ENCODE measurements around the gene UPP1.
A peak's percentile ranks its signal among the peaks of the same experiment; 100 is the strongest.

The UPP1 gene

DNA sequence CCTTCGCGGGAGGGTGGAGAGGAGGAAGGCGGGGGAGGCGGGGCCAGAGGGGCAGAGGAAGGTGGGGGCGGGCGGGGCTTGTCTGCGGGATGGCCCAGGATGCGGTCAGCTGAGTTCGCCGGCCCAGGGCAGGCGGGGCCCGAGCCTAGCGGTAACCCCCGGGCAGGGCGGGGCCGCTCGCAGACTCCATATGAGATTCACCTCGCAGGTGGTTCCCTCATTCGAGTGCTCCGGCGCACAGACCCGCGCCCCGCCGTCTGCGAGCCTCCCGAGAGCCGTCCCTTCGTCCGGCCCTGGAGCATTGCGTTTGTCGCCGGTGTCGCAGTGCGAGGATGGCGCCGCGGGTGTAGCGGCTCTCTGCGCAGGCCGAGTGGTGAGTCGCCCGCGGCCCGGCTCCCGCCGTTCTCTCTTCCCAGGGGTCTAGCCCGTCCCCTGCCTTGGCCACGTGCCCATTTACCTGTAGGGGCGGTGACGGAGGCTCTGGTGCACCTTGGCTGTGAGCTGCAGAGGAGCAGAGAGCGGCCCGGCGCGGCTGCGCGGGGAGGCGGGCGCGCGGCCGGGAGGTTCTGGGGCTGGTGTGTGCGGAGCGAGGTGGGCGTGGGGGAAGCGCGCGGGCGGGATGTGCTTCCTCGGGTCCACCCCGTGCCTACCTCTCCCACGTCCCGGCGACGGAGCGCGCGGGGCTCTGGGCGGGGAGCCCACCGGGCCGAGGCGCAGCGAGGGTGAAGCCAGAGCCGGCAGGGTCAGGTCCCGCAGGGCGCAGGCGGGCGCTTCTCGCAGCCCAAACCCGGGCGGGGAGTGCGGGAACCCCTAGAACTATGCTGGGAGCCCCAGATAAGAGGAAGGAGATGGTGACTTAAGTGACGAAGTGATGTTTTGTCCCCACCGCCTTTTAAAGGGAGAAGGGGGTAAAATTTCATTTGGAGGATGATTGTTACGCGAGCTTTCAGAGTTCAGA lies at the start of gene UPP1:
Gene UPP1, plus strand, starts transcription at position 220 of the 958 bp plus-strand sequence. CDS start 5,519 bp downstream, outside the sequence.
- H3K27ac ChIP-seq (ENCODE audit: low read depth, low read length), result peak within 1 kb of the TSS; percentile 87; the same call in 1 of the 2 replicates
- peaks cover 37% of the 10 kb centered on the region for H3K36me3 ChIP-seq (ENCODE audit: control insufficient read depth, insufficient read depth, low read length)
- peak within 1 kb of the TSS; percentile 76 for H3K4me3 ChIP-seq (ENCODE audit: low read depth, low read length)
- peak within 1 kb of the TSS; percentile 93 for H3K9ac ChIP-seq (ENCODE audit: low read length)
- peaks cover 44% of the 10 kb centered on the region for H3K4me1 ChIP-seq (ENCODE audit: control insufficient read depth, insufficient read depth, low read length)
- H3K9me3 ChIP-seq (ENCODE audit: control insufficient read depth, insufficient read depth, low read depth, low read length), result no peaks in the 10 kb centered on the region
- no peaks in the 10 kb centered on the region; the same call in 1 of the 2 replicates for H3K27me3 ChIP-seq (ENCODE audit: control insufficient read depth, insufficient read depth, low read length)

DNA sequence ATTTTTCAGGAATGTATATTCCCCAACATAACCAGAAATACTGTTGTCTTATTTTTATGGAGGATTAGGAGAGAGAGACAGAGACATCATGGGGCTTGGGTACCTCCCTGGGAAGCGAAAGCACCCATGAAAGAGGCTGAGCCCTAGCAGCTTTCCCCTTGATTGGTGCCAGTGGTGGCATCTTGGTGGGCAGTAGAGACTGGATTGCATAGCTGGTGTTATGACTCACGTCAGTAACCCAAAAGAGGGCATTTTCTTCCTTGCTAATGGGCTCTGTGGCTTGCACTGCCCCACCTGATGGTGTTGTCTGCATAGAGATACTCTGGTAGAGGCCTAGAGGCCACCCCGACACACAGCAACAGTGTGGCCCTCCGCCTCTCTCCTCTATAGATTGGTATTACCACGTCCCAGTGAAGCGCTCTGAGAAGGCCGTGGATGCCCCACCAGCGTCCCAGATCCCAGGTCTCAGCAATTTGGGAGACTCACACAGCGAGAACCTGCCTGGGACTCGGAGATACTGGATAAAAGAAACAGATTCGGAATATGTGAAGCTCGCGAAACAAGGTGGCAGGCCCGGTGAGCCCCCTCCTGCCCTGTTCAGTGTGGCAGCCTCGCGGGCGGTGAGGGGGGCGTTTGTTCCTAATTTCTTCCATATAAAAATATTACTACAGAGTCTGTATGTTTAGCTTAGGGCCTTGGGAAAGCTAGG lies 48.0 kb upstream of the UPP1 start:
- H3K9ac ChIP-seq (ENCODE audit: low read length), result peak overlapping the region; percentile 49
- H3K4me1 ChIP-seq (ENCODE audit: control insufficient read depth, insufficient read depth, low read length), result peaks cover 65% of the 10 kb centered on the region
- H3K36me3 ChIP-seq (ENCODE audit: control insufficient read depth, insufficient read depth, low read length), result no peaks in the 10 kb centered on the region
- peaks cover 16% of the 10 kb centered on the region for H3K27me3 ChIP-seq (ENCODE audit: control insufficient read depth, insufficient read depth, low read length)
- H3K4me3 ChIP-seq (ENCODE audit: low read depth, low read length), result no peak overlapping the region
- H3K27ac ChIP-seq (ENCODE audit: low read depth, low read length), result peak overlapping the region; percentile 50; the same call in 1 of the 2 replicates
- no peaks in the 10 kb centered on the region for H3K9me3 ChIP-seq (ENCODE audit: control insufficient read depth, insufficient read depth, low read depth, low read length)

DNA sequence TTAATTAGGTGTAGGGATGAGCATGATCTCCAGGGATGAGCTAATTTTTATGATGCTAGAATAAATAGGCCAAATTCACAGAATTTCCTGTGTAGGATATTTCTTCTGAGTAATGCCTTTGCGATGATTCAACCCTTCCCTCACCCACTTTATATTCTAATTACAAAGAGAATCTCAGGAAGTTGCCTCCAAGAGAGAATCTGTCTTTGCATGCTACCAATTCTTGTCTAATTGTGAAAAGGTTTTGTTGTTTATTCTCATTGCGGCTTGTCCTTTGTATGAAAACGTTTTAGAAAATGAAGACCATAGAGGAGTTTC lies 47.5 kb upstream of the UPP1 start:
- H3K4me1 ChIP-seq (ENCODE audit: control insufficient read depth, insufficient read depth, low read length), result peaks cover 64% of the 10 kb centered on the region
- H3K4me3 ChIP-seq (ENCODE audit: low read depth, low read length), result no peak overlapping the region
- H3K27me3 ChIP-seq (ENCODE audit: control insufficient read depth, insufficient read depth, low read length), result peaks cover 11% of the 10 kb centered on the region
- no peaks in the 10 kb centered on the region for H3K9me3 ChIP-seq (ENCODE audit: control insufficient read depth, insufficient read depth, low read depth, low read length)
- H3K27ac ChIP-seq (ENCODE audit: low read depth, low read length), result peak overlapping the region; percentile 50; the same call in 1 of the 2 replicates
- no peaks in the 10 kb centered on the region for H3K36me3 ChIP-seq (ENCODE audit: control insufficient read depth, insufficient read depth, low read length)
- H3K9ac ChIP-seq (ENCODE audit: low read length), result no peak overlapping the region

DNA sequence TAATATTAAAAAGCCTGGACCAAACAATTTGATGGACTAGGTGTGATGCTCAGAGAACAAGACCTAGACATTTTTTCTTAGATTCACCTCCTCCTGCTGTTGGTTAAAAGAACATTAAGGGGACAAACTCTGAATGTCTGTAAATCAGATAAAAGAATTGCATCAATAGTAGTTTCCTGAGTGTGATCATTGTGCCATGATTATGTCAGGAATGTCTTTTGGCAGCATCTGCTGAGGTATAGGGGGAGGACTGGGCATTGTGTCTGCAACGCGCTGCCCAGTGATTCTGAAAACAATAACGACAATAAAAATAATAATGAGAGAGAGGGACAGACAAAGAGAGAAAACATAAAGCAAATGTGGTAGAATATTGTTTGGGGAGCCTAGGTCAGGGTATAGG lies 46.8 kb upstream of the UPP1 start:
- Histone ChIP-seq H3K4me3 (ENCODE audit: low read depth, low read length) (no peak overlapping the region), H3K27ac (ENCODE audit: low read depth, low read length) (no peak overlapping the region), H3K9ac (ENCODE audit: low read length) (no peak overlapping the region), H3K9me3 (ENCODE audit: control insufficient read depth, insufficient read depth, low read depth, low read length) (no peaks in the 10 kb centered on the region), H3K36me3 (ENCODE audit: control insufficient read depth, insufficient read depth, low read length) (no peaks in the 10 kb centered on the region), H3K27me3 (ENCODE audit: control insufficient read depth, insufficient read depth, low read length) (peaks cover 5% of the 10 kb centered on the region), H3K4me1 (ENCODE audit: control insufficient read depth, insufficient read depth, low read length) (peaks cover 63% of the 10 kb centered on the region)

DNA sequence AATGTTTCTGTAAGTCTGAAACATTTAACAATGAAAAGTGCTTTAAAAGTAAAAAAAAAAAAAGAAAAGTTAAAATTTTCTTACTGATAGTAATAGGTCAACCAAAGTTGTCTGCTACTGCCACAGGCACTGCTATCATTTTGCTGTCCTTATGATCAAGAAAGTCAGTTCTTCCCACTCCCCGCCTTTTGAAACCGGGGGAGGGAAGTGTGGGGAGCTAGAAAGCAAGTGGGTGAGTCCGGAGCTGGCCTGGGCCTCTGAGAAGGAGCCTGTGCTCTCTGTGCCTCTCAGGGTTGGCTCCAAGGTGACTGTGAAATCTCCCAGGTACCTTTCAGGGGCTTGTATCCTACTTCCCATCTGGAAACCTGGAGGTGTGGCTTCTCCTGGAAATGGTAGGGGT lies 46.4 kb upstream of the UPP1 start:
- Histone ChIP-seq H3K36me3 (ENCODE audit: control insufficient read depth, insufficient read depth, low read length) (no peaks in the 10 kb centered on the region), H3K27me3 (ENCODE audit: control insufficient read depth, insufficient read depth, low read length) (0 out of 2 replicates have a peak, but pooled peaks cover under 1% of the 10 kb centered on the region), H3K4me3 (ENCODE audit: low read depth, low read length) (no peak overlapping the region), H3K9ac (ENCODE audit: low read length) (no peak overlapping the region), H3K4me1 (ENCODE audit: control insufficient read depth, insufficient read depth, low read length) (peaks cover 63% of the 10 kb centered on the region), H3K9me3 (ENCODE audit: control insufficient read depth, insufficient read depth, low read depth, low read length) (no peaks in the 10 kb centered on the region), H3K27ac (ENCODE audit: low read depth, low read length) (no peak overlapping the region)

DNA sequence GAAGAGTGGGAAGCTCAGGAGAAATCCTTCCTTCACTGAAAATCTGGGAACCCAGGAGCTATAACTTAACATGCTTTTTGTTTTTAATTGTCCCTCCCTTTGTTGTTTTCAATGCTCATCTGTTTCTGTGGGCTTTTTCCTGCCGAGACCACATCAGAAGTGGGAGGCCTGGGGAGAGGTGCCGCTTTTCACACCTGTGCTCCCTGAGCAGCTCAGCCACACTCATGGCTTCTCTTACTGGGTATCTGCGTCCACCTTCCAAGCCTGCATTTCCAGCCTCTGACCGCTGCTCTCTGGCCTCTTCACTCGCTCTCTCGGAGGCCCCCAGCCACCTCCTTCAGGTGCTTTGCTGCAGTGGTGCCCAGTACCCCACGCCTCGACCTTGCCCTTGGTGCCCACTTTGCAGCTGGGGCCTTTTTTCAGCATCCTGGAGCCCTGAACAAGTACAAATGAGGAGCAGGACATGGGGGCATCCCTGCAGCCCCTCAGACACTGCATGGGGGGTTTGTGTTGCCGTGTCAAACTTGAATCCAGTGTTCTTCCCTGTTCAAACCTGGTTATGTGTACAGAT lies 43.8 kb upstream of the UPP1 start:
- H3K4me3 ChIP-seq (ENCODE audit: low read depth, low read length), result no peak overlapping the region
- H3K36me3 ChIP-seq (ENCODE audit: control insufficient read depth, insufficient read depth, low read length), result no peaks in the 10 kb centered on the region
- peaks cover 38% of the 10 kb centered on the region for H3K4me1 ChIP-seq (ENCODE audit: control insufficient read depth, insufficient read depth, low read length)
- no peak overlapping the region for H3K9ac ChIP-seq (ENCODE audit: low read length)
- H3K9me3 ChIP-seq (ENCODE audit: control insufficient read depth, insufficient read depth, low read depth, low read length), result no peaks in the 10 kb centered on the region
- no peaks in the 10 kb centered on the region for H3K27me3 ChIP-seq (ENCODE audit: control insufficient read depth, insufficient read depth, low read length)
- no peak overlapping the region for H3K27ac ChIP-seq (ENCODE audit: low read depth, low read length)

DNA sequence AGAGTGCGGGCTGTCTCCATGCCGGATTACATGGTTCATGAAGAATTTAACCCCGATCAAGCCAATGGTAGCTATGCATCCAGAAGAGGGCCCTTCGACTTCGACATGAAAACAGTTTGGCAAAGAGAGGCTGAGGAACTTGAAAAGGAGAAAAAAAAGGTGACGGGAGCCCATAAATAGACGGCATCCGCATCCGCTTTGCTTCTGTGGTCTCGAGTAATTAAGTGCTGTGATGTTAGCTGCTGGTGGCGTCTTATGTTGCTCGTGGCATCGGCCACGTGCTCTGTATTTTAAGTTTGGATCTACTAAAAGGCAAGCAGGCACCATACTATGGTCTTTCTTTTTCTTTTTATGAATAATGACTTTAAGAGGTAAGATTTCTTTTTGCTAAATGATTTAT lies 42.6 kb upstream of the UPP1 start:
- Histone ChIP-seq H3K27ac (ENCODE audit: low read depth, low read length) (no peak overlapping the region), H3K9ac (ENCODE audit: low read length) (no peak overlapping the region), H3K4me3 (ENCODE audit: low read depth, low read length) (no peak overlapping the region), H3K27me3 (ENCODE audit: control insufficient read depth, insufficient read depth, low read length) (no peaks in the 10 kb centered on the region), H3K4me1 (ENCODE audit: control insufficient read depth, insufficient read depth, low read length) (peaks cover 27% of the 10 kb centered on the region), H3K36me3 (ENCODE audit: control insufficient read depth, insufficient read depth, low read length) (no peaks in the 10 kb centered on the region), H3K9me3 (ENCODE audit: control insufficient read depth, insufficient read depth, low read depth, low read length) (no peaks in the 10 kb centered on the region)

DNA sequence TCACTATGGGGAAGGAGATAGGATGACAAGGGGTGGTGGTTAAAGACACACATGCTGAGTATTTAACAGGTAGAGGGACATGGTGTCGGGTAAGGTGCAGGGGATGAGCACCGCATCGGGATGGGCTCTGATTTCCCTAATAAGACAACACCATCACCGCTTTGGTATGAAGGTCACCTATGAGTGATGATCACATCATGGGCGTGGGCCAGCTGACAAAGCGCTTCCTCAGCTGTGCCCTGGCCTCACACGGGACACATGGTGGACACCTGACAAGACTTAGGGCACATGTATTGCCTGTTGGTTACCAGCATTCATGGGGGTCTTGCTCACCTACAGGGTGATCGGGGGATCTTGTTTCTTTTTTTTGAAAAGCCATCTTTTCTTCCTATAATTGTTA lies 41.0 kb upstream of the UPP1 start:
- H3K9ac ChIP-seq (ENCODE audit: low read length), result no peak overlapping the region
- H3K9me3 ChIP-seq (ENCODE audit: control insufficient read depth, insufficient read depth, low read depth, low read length), result no peaks in the 10 kb centered on the region
- no peak overlapping the region for H3K27ac ChIP-seq (ENCODE audit: low read depth, low read length)
- no peaks in the 10 kb centered on the region for H3K36me3 ChIP-seq (ENCODE audit: control insufficient read depth, insufficient read depth, low read length)
- H3K4me3 ChIP-seq (ENCODE audit: low read depth, low read length), result no peak overlapping the region
- H3K4me1 ChIP-seq (ENCODE audit: control insufficient read depth, insufficient read depth, low read length), result peaks cover 17% of the 10 kb centered on the region; the same call in 1 of the 2 replicates
- no peaks in the 10 kb centered on the region for H3K27me3 ChIP-seq (ENCODE audit: control insufficient read depth, insufficient read depth, low read length)

DNA sequence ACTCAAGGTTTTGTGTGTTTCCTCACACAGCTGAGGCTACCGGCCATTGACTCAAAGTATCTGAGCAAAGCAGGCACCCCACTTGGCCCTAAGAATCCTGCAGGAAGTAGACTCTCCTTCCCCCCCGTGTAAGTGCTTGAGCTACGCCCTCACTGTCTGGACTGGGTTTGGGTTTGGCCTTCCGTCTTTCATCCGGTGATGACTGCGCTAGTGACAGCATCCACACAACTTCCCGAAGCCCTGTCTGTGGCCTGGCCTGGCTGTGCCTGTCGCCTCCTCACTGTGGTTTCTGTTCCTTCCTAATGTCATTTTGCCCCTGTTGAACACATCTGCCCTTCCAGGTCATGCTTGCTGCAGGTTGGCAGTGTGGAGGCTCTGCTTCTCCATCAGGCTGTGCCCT lies 39.2 kb upstream of the UPP1 start:
- no peak overlapping the region for H3K9ac ChIP-seq (ENCODE audit: low read length)
- no peak overlapping the region for H3K4me3 ChIP-seq (ENCODE audit: low read depth, low read length)
- no peaks in the 10 kb centered on the region for H3K36me3 ChIP-seq (ENCODE audit: control insufficient read depth, insufficient read depth, low read length)
- H3K27ac ChIP-seq (ENCODE audit: low read depth, low read length), result no peak overlapping the region
- H3K27me3 ChIP-seq (ENCODE audit: control insufficient read depth, insufficient read depth, low read length), result no peaks in the 10 kb centered on the region
- H3K9me3 ChIP-seq (ENCODE audit: control insufficient read depth, insufficient read depth, low read depth, low read length), result no peaks in the 10 kb centered on the region
- H3K4me1 ChIP-seq (ENCODE audit: control insufficient read depth, insufficient read depth, low read length), result peaks cover 15% of the 10 kb centered on the region; the same call in 1 of the 2 replicates

DNA sequence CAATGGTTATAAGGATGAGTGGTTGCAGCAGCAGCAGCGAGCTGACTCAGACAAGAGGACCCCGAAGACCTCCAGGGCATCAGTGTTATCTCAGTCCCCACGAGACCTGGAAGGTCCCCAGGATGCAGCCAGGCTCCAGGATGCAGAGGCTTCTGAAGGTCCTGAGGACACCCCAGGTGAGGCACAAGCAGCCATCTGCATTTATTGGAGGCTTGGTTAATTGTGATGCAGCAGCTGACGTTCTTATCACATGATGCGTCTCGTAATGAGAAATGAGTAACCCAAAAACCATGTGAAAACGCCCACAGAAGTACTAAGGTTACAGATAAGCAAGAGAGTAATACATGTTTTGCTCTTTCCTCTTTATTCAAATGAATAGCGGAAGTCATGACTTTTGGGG lies 36.3 kb upstream of the UPP1 start:
- H3K4me3 ChIP-seq (ENCODE audit: low read depth, low read length), result no peak overlapping the region
- H3K27ac ChIP-seq (ENCODE audit: low read depth, low read length), result no peak overlapping the region

More for the DNA sequence above, 36.3 kb upstream of the UPP1 start:
- no peaks in the 10 kb centered on the region for H3K27me3 ChIP-seq (ENCODE audit: control insufficient read depth, insufficient read depth, low read length)
- no peaks in the 10 kb centered on the region; the same call in 1 of the 2 replicates for H3K9me3 ChIP-seq (ENCODE audit: control insufficient read depth, insufficient read depth, low read depth, low read length)
- peaks cover 5% of the 10 kb centered on the region; the same call in 1 of the 2 replicates for H3K4me1 ChIP-seq (ENCODE audit: control insufficient read depth, insufficient read depth, low read length)
- no peaks in the 10 kb centered on the region for H3K36me3 ChIP-seq (ENCODE audit: control insufficient read depth, insufficient read depth, low read length)
- no peak overlapping the region for H3K9ac ChIP-seq (ENCODE audit: low read length)

All from HUES6 (cell line).